ENCODE measurements around the gene LMTK2.
A peak's percentile ranks its signal among the peaks of the same experiment; 100 is the strongest.

LMTK2 gene

GRCh38 chr7:98187138-98187502 is 80.5 kb downstream of the LMTK2 start:
- TF ChIP-seq CTCF (IDR thresholded peaks at IDR 0.05), result no peak
- Histone ChIP-seq H3K4me1 (peaks cover 0 to 19% (median 4%) of the 10 kb centered on the region in 4 donors), H3K27me3 (no peaks in the 10 kb centered on the region), H3K36me3 (peaks cover 11 to 31% (median 19%) of the 10 kb centered on the region in 3 donors), H3K27ac (peak overlapping the region; percentile 70 to 86), H3K4me3 (no peak overlapping the region), H3K9me3 (no peaks in the 10 kb centered on the region)
- intact Hi-C loops (cut with DNase I; ENCODE audit: low total_unique reads), result no loop called here
- no peak for DNase-seq

GRCh38 chr7:98189559-98189958 is 82.9 kb downstream of the LMTK2 start:
- Histone ChIP-seq H3K9me3 (no peaks in the 10 kb centered on the region), H3K27me3 (no peaks in the 10 kb centered on the region), H3K27ac (no peak overlapping the region), H3K36me3 (peaks cover 35 to 55% (median 44%) of the 10 kb centered on the region in 3 donors), H3K4me3 (no peak overlapping the region), H3K4me1 (peaks cover 0 to 19% (median 4%) of the 10 kb centered on the region in 4 donors)
- no peak for DNase-seq
- TF ChIP-seq CTCF (IDR thresholded peaks at IDR 0.05), result no peak
- intact Hi-C loops (cut with DNase I; ENCODE audit: low total_unique reads), result no loop called here

DNA sequence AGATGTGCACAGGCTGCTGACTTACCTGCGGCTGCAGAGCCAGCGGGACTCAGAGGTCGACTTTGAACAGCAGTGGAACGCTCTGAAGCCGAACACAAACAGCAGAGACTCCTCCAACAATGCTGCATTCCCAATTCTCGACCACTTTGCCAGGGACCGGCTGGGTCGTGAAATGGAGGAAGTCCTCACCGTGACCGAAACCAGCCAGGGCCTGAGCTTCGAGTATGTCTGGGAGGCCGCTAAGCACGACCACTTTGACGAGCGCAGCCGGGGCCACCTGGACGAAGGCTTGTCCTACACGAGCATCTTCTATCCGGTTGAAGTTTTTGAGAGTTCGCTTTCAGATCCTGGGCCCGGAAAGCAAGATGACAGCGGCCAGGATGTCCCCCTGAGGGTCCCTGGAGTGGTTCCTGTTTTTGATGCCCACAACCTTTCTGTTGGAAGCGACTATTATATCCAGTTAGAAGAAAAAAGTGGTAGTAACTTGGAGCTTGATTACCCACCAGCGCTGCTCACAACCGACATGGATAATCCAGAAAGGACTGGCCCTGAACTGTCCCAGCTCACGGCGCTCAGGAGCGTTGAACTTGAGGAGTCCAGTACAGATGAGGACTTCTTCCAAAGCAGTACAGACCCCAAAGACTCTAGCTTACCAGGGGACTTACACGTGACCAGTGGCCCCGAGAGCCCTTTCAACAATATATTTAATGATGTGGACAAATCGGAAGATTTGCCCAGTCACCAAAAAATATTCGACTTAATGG is 85.2 kb downstream of the LMTK2 start:
- Histone ChIP-seq H3K27ac (no peak overlapping the region), H3K9me3 (no peaks in the 10 kb centered on the region), H3K36me3 (peaks cover 49 to 78% (median 55%) of the 10 kb centered on the region in 3 donors), H3K4me1 (peaks cover 0 to 7% (median 0%) of the 10 kb centered on the region in 4 donors), H3K27me3 (no peaks in the 10 kb centered on the region), H3K4me3 (no peak overlapping the region)
- DNase-seq, result no peak
- no peak for TF ChIP-seq CTCF (IDR thresholded peaks at IDR 0.05)
- intact Hi-C loops (cut with DNase I; ENCODE audit: low total_unique reads), result no loop called here

- TF ChIP-seq CTCF (IDR thresholded peaks at IDR 0.05), result no peak
- Histone ChIP-seq H3K36me3 (peaks cover 49 to 84% (median 61%) of the 10 kb centered on the region in 3 donors), H3K9me3 (no peaks in the 10 kb centered on the region), H3K27ac (no peak overlapping the region), H3K4me1 (no peaks in the 10 kb centered on the region), H3K27me3 (no peaks in the 10 kb centered on the region), H3K4me3 (no peak overlapping the region)
- intact Hi-C loops (cut with DNase I; ENCODE audit: low total_unique reads), result no loop called here
- no peak for DNase-seq
Observed at GRCh38 chr7:98192781-98193457, 86.3 kb downstream of the LMTK2 start.

GRCh38 chr7:98193474-98194180 is 87.0 kb downstream of the LMTK2 start:
- no peak for TF ChIP-seq CTCF (IDR thresholded peaks at IDR 0.05)
- intact Hi-C loops (cut with DNase I; ENCODE audit: low total_unique reads), result no loop called here
- no peak overlapping the region for H3K4me3 ChIP-seq
- peaks cover 0 to 5% (median 4%) of the 10 kb centered on the region in 3 donors for H3K9me3 ChIP-seq
- peaks cover 49 to 84% (median 66%) of the 10 kb centered on the region in 3 donors for H3K36me3 ChIP-seq
- H3K27ac ChIP-seq, result no peak overlapping the region
- H3K4me1 ChIP-seq, result no peaks in the 10 kb centered on the region
- no peaks in the 10 kb centered on the region for H3K27me3 ChIP-seq
- no peak for DNase-seq
